ENCODE results near the gene RAB4A. TPM values are rescaled to one million over a fixed set of nuclear protein-coding genes. Genes with fewer than 3 reads are reported as not detected.

Gene RAB4A
- total RNA-seq = 29.0 and 29.3 TPM in 2 replicates

- Mint-ChIP-seq H3K36me3 (ENCODE audit: low read depth) (peaks cover 10% of the 10 kb centered on the region), H3K27me3 (ENCODE audit: insufficient read depth) (peaks cover 2% of the 10 kb centered on the region), H3K4me3 (peak within 1 kb of the TSS; percentile 91), H3K9me3 (peaks cover 10% of the 10 kb centered on the region), H3K27ac (peak within 1 kb of the TSS; percentile 82), H3K4me1 (ENCODE audit: low read depth) (peaks cover 19% of the 10 kb centered on the region)
- intact Hi-C loops (cut with micrococcal nuclease) = loop anchor here (1.0 to 5.0 kb wide), 7 partner anchors 16 to 357 kb away; partner anchors contain the start of genes NUP133, TAF5L and URB2
- peak; percentile 78 for DNase-seq (ENCODE audit: low spot score)
Observed at GRCh38 chr1:229270547-229271447, at the start of gene RAB4A. Gene RAB4A, plus strand, starts transcription at chr1:229271111. Its CDS starts 229 bp downstream, at chr1:229271340.

GRCh38 chr1:229222081-229222480 lies 48.8 kb upstream of the RAB4A start:
- no peak for DNase-seq (ENCODE audit: low spot score)
- no peaks in the 10 kb centered on the region for H3K9me3 Mint-ChIP-seq
- H3K4me3 Mint-ChIP-seq = no peak overlapping the region
- H3K27me3 Mint-ChIP-seq (ENCODE audit: insufficient read depth) = peaks cover 2% of the 10 kb centered on the region
- intact Hi-C loops (cut with micrococcal nuclease) = no loop called here
- no peaks in the 10 kb centered on the region for H3K36me3 Mint-ChIP-seq (ENCODE audit: low read depth)
- H3K4me1 Mint-ChIP-seq (ENCODE audit: low read depth) = no peaks in the 10 kb centered on the region
- no peak overlapping the region for H3K27ac Mint-ChIP-seq

GRCh38 chr1:229223498-229223897 lies 47.4 kb upstream of the RAB4A start:
- Mint-ChIP-seq H3K27ac (no peak overlapping the region), H3K4me3 (no peak overlapping the region), H3K4me1 (ENCODE audit: low read depth) (peaks cover 5% of the 10 kb centered on the region), H3K36me3 (ENCODE audit: low read depth) (no peaks in the 10 kb centered on the region), H3K9me3 (no peaks in the 10 kb centered on the region), H3K27me3 (ENCODE audit: insufficient read depth) (peaks cover 4% of the 10 kb centered on the region)
- DNase-seq (ENCODE audit: low spot score) = no peak
- intact Hi-C loops (cut with micrococcal nuclease) = no loop called here

- no peak overlapping the region for H3K27ac Mint-ChIP-seq
- no peak overlapping the region for H3K4me3 Mint-ChIP-seq
- intact Hi-C loops (cut with micrococcal nuclease) = no loop called here
- DNase-seq (ENCODE audit: low spot score) = no peak
- H3K4me1 Mint-ChIP-seq (ENCODE audit: low read depth) = peaks cover 5% of the 10 kb centered on the region
- peaks cover 2% of the 10 kb centered on the region for H3K27me3 Mint-ChIP-seq (ENCODE audit: insufficient read depth)
- no peaks in the 10 kb centered on the region for H3K9me3 Mint-ChIP-seq
- H3K36me3 Mint-ChIP-seq (ENCODE audit: low read depth) = no peaks in the 10 kb centered on the region
Observed at GRCh38 chr1:229224308-229224707, 46.6 kb upstream of the RAB4A start.

- Mint-ChIP-seq H3K4me1 (ENCODE audit: low read depth) (peaks cover 6% of the 10 kb centered on the region), H3K9me3 (no peaks in the 10 kb centered on the region), H3K4me3 (no peak overlapping the region), H3K27me3 (ENCODE audit: insufficient read depth) (peaks cover 10% of the 10 kb centered on the region), H3K27ac (no peak overlapping the region), H3K36me3 (ENCODE audit: low read depth) (no peaks in the 10 kb centered on the region)
- intact Hi-C loops (cut with micrococcal nuclease) = loop anchor here (5.0 kb wide), 2 partner anchors 363 to 723 kb away; no protein-coding TSS in a partner anchor
- no peak for DNase-seq (ENCODE audit: low spot score)
Observed at GRCh38 chr1:229225331-229225782, 45.6 kb upstream of the RAB4A start.

- no peak overlapping the region for H3K4me3 Mint-ChIP-seq
- H3K36me3 Mint-ChIP-seq (ENCODE audit: low read depth) = no peaks in the 10 kb centered on the region
- H3K9me3 Mint-ChIP-seq = no peaks in the 10 kb centered on the region
- peaks cover 11% of the 10 kb centered on the region for H3K4me1 Mint-ChIP-seq (ENCODE audit: low read depth)
- H3K27me3 Mint-ChIP-seq (ENCODE audit: insufficient read depth) = peaks cover 15% of the 10 kb centered on the region
- no peak for DNase-seq (ENCODE audit: low spot score)
- intact Hi-C loops (cut with micrococcal nuclease) = loop anchor here (1.0 to 5.0 kb wide), 5 partner anchors 364 to 724 kb away; partner anchors contain the start of gene RHOU
- no peak overlapping the region for H3K27ac Mint-ChIP-seq
Observed at GRCh38 chr1:229226796-229227195, 44.1 kb upstream of the RAB4A start.

GRCh38 chr1:229227298-229227919 lies 43.5 kb upstream of the RAB4A start:
- peaks cover 15% of the 10 kb centered on the region for H3K27me3 Mint-ChIP-seq (ENCODE audit: insufficient read depth)
- no peaks in the 10 kb centered on the region for H3K36me3 Mint-ChIP-seq (ENCODE audit: low read depth)
- H3K27ac Mint-ChIP-seq = no peak overlapping the region
- DNase-seq (ENCODE audit: low spot score) = peak; percentile 66
- H3K9me3 Mint-ChIP-seq = no peaks in the 10 kb centered on the region
- intact Hi-C loops (cut with micrococcal nuclease) = loop anchor here (1.0 to 5.0 kb wide), 5 partner anchors 365 to 725 kb away; partner anchors contain the start of gene RHOU
- H3K4me1 Mint-ChIP-seq (ENCODE audit: low read depth) = peaks cover 11% of the 10 kb centered on the region
- no peak overlapping the region for H3K4me3 Mint-ChIP-seq

GRCh38 chr1:229228522-229228921 lies 42.4 kb upstream of the RAB4A start:
- no peak overlapping the region for H3K27ac Mint-ChIP-seq
- no peak for DNase-seq (ENCODE audit: low spot score)
- peaks cover 15% of the 10 kb centered on the region for H3K27me3 Mint-ChIP-seq (ENCODE audit: insufficient read depth)
- intact Hi-C loops (cut with micrococcal nuclease) = loop anchor here (5.0 kb wide), 2 partner anchors 366 to 726 kb away; no protein-coding TSS in a partner anchor
- no peaks in the 10 kb centered on the region for H3K36me3 Mint-ChIP-seq (ENCODE audit: low read depth)
- H3K9me3 Mint-ChIP-seq = no peaks in the 10 kb centered on the region
- peaks cover 11% of the 10 kb centered on the region for H3K4me1 Mint-ChIP-seq (ENCODE audit: low read depth)
- no peak overlapping the region for H3K4me3 Mint-ChIP-seq

GRCh38 chr1:229229137-229229720 lies 41.7 kb upstream of the RAB4A start:
- H3K27me3 Mint-ChIP-seq (ENCODE audit: insufficient read depth) = peaks cover 18% of the 10 kb centered on the region
- no peak for DNase-seq (ENCODE audit: low spot score)
- intact Hi-C loops (cut with micrococcal nuclease) = loop anchor here (5.0 kb wide), 2 partner anchors 367 to 727 kb away; no protein-coding TSS in a partner anchor
- peaks cover 11% of the 10 kb centered on the region for H3K4me1 Mint-ChIP-seq (ENCODE audit: low read depth)
- no peak overlapping the region for H3K4me3 Mint-ChIP-seq
- H3K27ac Mint-ChIP-seq = no peak overlapping the region
- H3K36me3 Mint-ChIP-seq (ENCODE audit: low read depth) = no peaks in the 10 kb centered on the region
- no peaks in the 10 kb centered on the region for H3K9me3 Mint-ChIP-seq

- intact Hi-C loops (cut with micrococcal nuclease) = loop anchor here (5.0 kb wide), 2 partner anchors 367 to 727 kb away; no protein-coding TSS in a partner anchor
- H3K4me3 Mint-ChIP-seq = no peak overlapping the region
- H3K36me3 Mint-ChIP-seq (ENCODE audit: low read depth) = no peaks in the 10 kb centered on the region
- no peak for DNase-seq (ENCODE audit: low spot score)
- peaks cover 18% of the 10 kb centered on the region for H3K27me3 Mint-ChIP-seq (ENCODE audit: insufficient read depth)
- H3K27ac Mint-ChIP-seq = no peak overlapping the region
- no peaks in the 10 kb centered on the region for H3K9me3 Mint-ChIP-seq
- H3K4me1 Mint-ChIP-seq (ENCODE audit: low read depth) = peaks cover 11% of the 10 kb centered on the region
Observed at GRCh38 chr1:229229721-229230139, 41.2 kb upstream of the RAB4A start.

- no peaks in the 10 kb centered on the region for H3K36me3 Mint-ChIP-seq (ENCODE audit: low read depth)
Observed at GRCh38 chr1:229230140-229230892, 40.6 kb upstream of the RAB4A start.

More at GRCh38 chr1:229230140-229230892, 40.6 kb upstream of the RAB4A start:
- H3K4me3 Mint-ChIP-seq = no peak overlapping the region
- DNase-seq (ENCODE audit: low spot score) = no peak
- H3K4me1 Mint-ChIP-seq (ENCODE audit: low read depth) = peaks cover 11% of the 10 kb centered on the region
- H3K9me3 Mint-ChIP-seq = no peaks in the 10 kb centered on the region
- peaks cover 21% of the 10 kb centered on the region for H3K27me3 Mint-ChIP-seq (ENCODE audit: insufficient read depth)
- no peak overlapping the region for H3K27ac Mint-ChIP-seq
- intact Hi-C loops (cut with micrococcal nuclease) = no loop called here
